ENCODE results near the gene OR5H2. TPM values are rescaled to one million over a fixed set of nuclear protein-coding genes. Genes with fewer than 3 reads are reported as not detected.

OR5H2 gene
- polyA plus RNA-seq, 1 donor (not counting 4 experiments of a cell fraction or from before 2014, with no cell fraction given): not detected

GRCh38 chr3:98323425-98323824 lies 41.1 kb downstream of the OR5H2 start:
- dilution Hi-C loops (cut with MboI; ENCODE audit: extremely low pct_ligation_motif_present, low sequenced_read_pairs): no loop called here
- FAIRE-seq: no peak
- Histone ChIP-seq H3K9me1 (ENCODE audit: control insufficient read depth, extremely low read depth, insufficient read depth, low read length) (no peaks in the 10 kb centered on the region), H3K9me3 (ENCODE audit: control insufficient read depth, low read depth, low read length) (no peaks in the 10 kb centered on the region), H3K4me3 (ENCODE audit: control insufficient read depth in 2 of 3, extremely low read depth in 1 of 3, insufficient read depth in 2 of 3, low read depth in 1 of 3, low read length in 3 of 3) (no peak overlapping the region), H3K4me1 (ENCODE audit: control insufficient read depth, extremely low read depth, insufficient read depth, low read length) (no peaks in the 10 kb centered on the region), H4K20me1 (ENCODE audit: control insufficient read depth, extremely low read depth, insufficient read depth, low read length) (no peaks in the 10 kb centered on the region), H3K36me3 (ENCODE audit: control insufficient read depth in 2 of 2, extremely low read depth in 1 of 2, insufficient read depth in 2 of 2, low read length in 2 of 2) (no peaks in the 10 kb centered on the region), H2AFZ (ENCODE audit: control insufficient read depth, low read length) (no peak overlapping the region), H3K27me3 (ENCODE audit: control insufficient read depth, extremely low read depth, insufficient read depth, low read length) (peaks cover 2% of the 10 kb centered on the region), H3K9ac (ENCODE audit: control insufficient read depth, extremely low read depth, insufficient read depth, low read length) (no peak overlapping the region), H3K79me2 (ENCODE audit: control insufficient read depth, insufficient read depth, low read length) (no peaks in the 10 kb centered on the region), H3K27ac (ENCODE audit: control insufficient read depth, insufficient read depth, low read length) (no peak overlapping the region), H3K4me2 (ENCODE audit: control insufficient read depth, extremely low read depth, insufficient read depth, low read depth, low read length) (no peak overlapping the region)
- no peak for DNase-seq (ENCODE audit: low read depth, low spot score)
- no peak for TF ChIP-seq CTCF (optimal IDR thresholded peaks at IDR 0.05 in 1 of 3, IDR thresholded peaks at IDR 0.05 in 1 of 3, conservative IDR thresholded peaks at IDR 0.05 in 1 of 3; ENCODE audit: extremely low read depth in 1 of 3, insufficient read depth in 2 of 3, low read length in 3 of 3)
- TF ChIP-seq EZH2 (IDR thresholded peaks at IDR 0.05; ENCODE audit: low read length): no peak

- Histone ChIP-seq H3K9me3 (ENCODE audit: control insufficient read depth, low read depth, low read length) (no peaks in the 10 kb centered on the region), H3K4me2 (ENCODE audit: control insufficient read depth, extremely low read depth, insufficient read depth, low read depth, low read length) (no peak overlapping the region), H2AFZ (ENCODE audit: control insufficient read depth, low read length) (no peak overlapping the region), H3K36me3 (ENCODE audit: control insufficient read depth in 2 of 2, extremely low read depth in 1 of 2, insufficient read depth in 2 of 2, low read length in 2 of 2) (no peaks in the 10 kb centered on the region), H3K9ac (ENCODE audit: control insufficient read depth, extremely low read depth, insufficient read depth, low read length) (no peak overlapping the region), H3K9me1 (ENCODE audit: control insufficient read depth, extremely low read depth, insufficient read depth, low read length) (no peaks in the 10 kb centered on the region), H3K4me3 (ENCODE audit: control insufficient read depth in 2 of 3, extremely low read depth in 1 of 3, insufficient read depth in 2 of 3, low read depth in 1 of 3, low read length in 3 of 3) (no peak overlapping the region), H3K27ac (ENCODE audit: control insufficient read depth, insufficient read depth, low read length) (no peak overlapping the region), H3K4me1 (ENCODE audit: control insufficient read depth, extremely low read depth, insufficient read depth, low read length) (no peaks in the 10 kb centered on the region), H4K20me1 (ENCODE audit: control insufficient read depth, extremely low read depth, insufficient read depth, low read length) (no peaks in the 10 kb centered on the region), H3K27me3 (ENCODE audit: control insufficient read depth, extremely low read depth, insufficient read depth, low read length) (peaks cover 2% of the 10 kb centered on the region), H3K79me2 (ENCODE audit: control insufficient read depth, insufficient read depth, low read length) (no peaks in the 10 kb centered on the region)
- FAIRE-seq (no peak), DNase-seq (ENCODE audit: low read depth, low spot score) (no peak)
- TF ChIP-seq EZH2 (IDR thresholded peaks at IDR 0.05; ENCODE audit: low read length) (no peak), CTCF (optimal IDR thresholded peaks at IDR 0.05 in 1 of 3, IDR thresholded peaks at IDR 0.05 in 1 of 3, conservative IDR thresholded peaks at IDR 0.05 in 1 of 3; ENCODE audit: extremely low read depth in 1 of 3, insufficient read depth in 2 of 3, low read length in 3 of 3) (no peak)
- dilution Hi-C loops (cut with MboI; ENCODE audit: extremely low pct_ligation_motif_present, low sequenced_read_pairs): no loop called here
These were observed 42.8 kb downstream of the OR5H2 start for GRCh38 chr3:98325055-98325454.
